ENCODE measurements around the gene WNT11.

- TF ChIP-seq CTCF (conservative IDR thresholded peaks at IDR 0.05; ENCODE audit: low read depth, low read length), result no peak
- no peak for TF ChIP-seq EZH2phosphoT487 (IDR thresholded peaks at IDR 0.05; ENCODE audit: borderline replicate concordance, low read length)
- no peak for TF ChIP-seq EZH2 (IDR thresholded peaks at IDR 0.05; ENCODE audit: low read length, unreplicated experiment)
Measured at GRCh38 chr11:76214968-76215548, 8.8 kb upstream of the WNT11 start.
